Endothelial cell (in vitro differentiated cells): ENCODE results near the gene TMC7. TPM values are rescaled to one million over a fixed set of nuclear protein-coding genes. Genes with fewer than 3 reads are reported as not detected.
A peak's percentile ranks its signal among the peaks of the same experiment; 100 is the strongest.

ENCODE experiments used
- DNase-seq: peaks from one replicate; pipeline ENCODE4 v3.0.0; 2021; ENCODE audit warnings: low spot score
- H3K27ac Mint-ChIP-seq: one replicate; pipeline ENCODE4 v1.8.0; 2021; ENCODE audit warnings: mixed read lengths, inconsistent platforms; ENCODE audit not compliant: unreplicated experiment
- H3K27me3 Mint-ChIP-seq: one replicate; pipeline ENCODE4 v1.8.0; 2021; ENCODE audit warnings: mild to moderate bottlenecking, moderate library complexity, mixed read lengths, inconsistent platforms; ENCODE audit not compliant: unreplicated experiment
- H3K36me3 Mint-ChIP-seq: one replicate; pipeline ENCODE4 v1.8.0; 2021; ENCODE audit warnings: mild to moderate bottlenecking, low read depth, mixed read lengths, inconsistent platforms; ENCODE audit not compliant: unreplicated experiment
- H3K4me1 Mint-ChIP-seq: one replicate; pipeline ENCODE4 v1.8.0; 2021; ENCODE audit warnings: mild to moderate bottlenecking, mixed read lengths, inconsistent platforms; ENCODE audit not compliant: unreplicated experiment
- H3K4me3 Mint-ChIP-seq: one replicate; pipeline ENCODE4 v1.8.0; 2021; ENCODE audit warnings: mild to moderate bottlenecking, mixed read lengths, inconsistent platforms; ENCODE audit not compliant: unreplicated experiment
- H3K9me3 Mint-ChIP-seq: one replicate; pipeline ENCODE4 v1.8.0; 2021; ENCODE audit warnings: mixed read lengths, inconsistent platforms; ENCODE audit not compliant: unreplicated experiment
- CTCF ChIP-seq: fragments of 200-600 bp; sonication (generic); IDR thresholded peaks from one replicate; pipeline ENCODE4 v1.5.0; 2021; ENCODE audit warnings: antibody characterized with exemption; ENCODE audit not compliant: unreplicated experiment
- long read RNA-seq: library from polyadenylated mRNA; unstranded; transcript quantifications from one replicate; pipeline ENCODE4 v2.0.0, GENCODE V29; 2020; ENCODE audit not compliant: unreplicated experiment
- total RNA-seq: library from RNA; stranded (reverse); fragmentation: NEBNext Ultra II Directional; extraction: Animal tissue kit (Norgen Biotek cat#: 25700); gene quantifications from one replicate; pipeline ENCODE4 v1.2.1, GENCODE V29; 2021; ENCODE audit not compliant: unreplicated experiment

The TMC7 gene
- 16.9 TPM for total RNA-seq
- long read RNA-seq, partial matches to known transcripts, result 0 of 5 reads
- long read RNA-seq, other reads (novel, unspliced or antisense), result 1 of 5 reads

GRCh38 chr16:18983565-18984434 lies at the start of gene TMC7:
Gene TMC7, plus strand, starts transcription at chr16:18983934. Its CDS starts 130 bp downstream, at chr16:18984064.
- Mint-ChIP-seq H3K36me3 (no peaks in the 10 kb centered on the region), H3K9me3 (no peaks in the 10 kb centered on the region), H3K27me3 (peaks cover 1% of the 10 kb centered on the region), H3K4me1 (peaks cover 6% of the 10 kb centered on the region), H3K27ac (peak within 1 kb of the TSS; percentile 61), H3K4me3 (peak within 1 kb of the TSS; percentile 90)
- TF ChIP-seq CTCF, result no peak
- peak; percentile 98 for DNase-seq

GRCh38 chr16:18936727-18937340 lies 46.9 kb upstream of the TMC7 start:
- Mint-ChIP-seq H3K4me3 (peak overlapping the region; percentile 24), H3K9me3 (no peaks in the 10 kb centered on the region), H3K27ac (no peak overlapping the region), H3K4me1 (peaks cover 8% of the 10 kb centered on the region), H3K27me3 (peaks cover 2% of the 10 kb centered on the region), H3K36me3 (no peaks in the 10 kb centered on the region)
- DNase-seq, result no peak
- TF ChIP-seq CTCF, result no peak

DNA sequence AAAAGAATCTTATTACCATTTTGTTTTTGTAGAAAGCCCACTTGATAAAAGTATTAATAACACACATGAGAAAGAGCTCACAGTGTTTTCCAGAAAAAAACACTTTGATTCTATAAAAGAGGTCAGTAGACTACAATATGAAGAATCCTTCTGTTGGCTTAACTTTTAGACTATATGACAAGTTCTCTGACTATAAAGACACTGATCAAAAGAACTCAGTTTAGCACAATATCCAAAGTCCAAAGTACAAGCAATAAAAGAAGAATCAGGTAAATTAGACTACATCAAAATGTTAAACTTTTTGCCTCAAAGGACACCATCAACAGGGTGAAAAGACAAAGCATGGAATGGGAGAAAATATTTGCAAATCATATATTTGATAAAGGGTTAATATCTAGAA lies 46.3 kb upstream of the TMC7 start:
- Mint-ChIP-seq H3K27me3 (peaks cover 2% of the 10 kb centered on the region), H3K9me3 (no peaks in the 10 kb centered on the region), H3K27ac (no peak overlapping the region)

GRCh38 chr16:18938986-18939385 lies 44.7 kb upstream of the TMC7 start:
- H3K4me3 Mint-ChIP-seq, result no peak overlapping the region
- TF ChIP-seq CTCF, result no peak
- H3K36me3 Mint-ChIP-seq, result no peaks in the 10 kb centered on the region
- H3K27ac Mint-ChIP-seq, result no peak overlapping the region
- H3K4me1 Mint-ChIP-seq, result peaks cover 5% of the 10 kb centered on the region
- no peak for DNase-seq
- H3K9me3 Mint-ChIP-seq, result no peaks in the 10 kb centered on the region
- peaks cover 2% of the 10 kb centered on the region for H3K27me3 Mint-ChIP-seq

More for the DNA sequence above, 46.3 kb upstream of the TMC7 start:
- peaks cover 5% of the 10 kb centered on the region for H3K4me1 Mint-ChIP-seq
- DNase-seq, result no peak
- no peak for TF ChIP-seq CTCF
- no peak overlapping the region for H3K4me3 Mint-ChIP-seq
- H3K36me3 Mint-ChIP-seq, result no peaks in the 10 kb centered on the region

DNA sequence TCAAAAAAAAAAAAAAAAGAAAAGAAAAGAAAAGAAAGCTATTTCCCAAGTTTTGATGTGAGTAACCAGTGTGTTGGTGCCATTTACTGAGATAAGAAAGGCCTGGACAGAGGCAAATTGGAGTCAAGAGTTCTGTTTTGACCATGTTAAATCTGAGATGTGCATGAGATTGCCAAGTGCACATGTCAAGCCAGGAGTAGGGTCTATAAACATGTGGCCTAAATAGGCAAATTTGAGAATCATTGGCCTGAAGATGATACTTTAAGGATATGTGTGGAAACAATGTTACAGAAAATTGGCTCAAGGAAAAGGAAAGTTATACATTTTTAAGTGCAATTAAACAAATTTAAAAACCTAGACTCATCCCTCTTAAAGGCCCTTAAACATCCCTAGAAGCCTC lies 42.3 kb upstream of the TMC7 start:
- Mint-ChIP-seq H3K4me3 (no peak overlapping the region), H3K9me3 (no peaks in the 10 kb centered on the region)
- no peak for DNase-seq

More for the DNA sequence above, 42.3 kb upstream of the TMC7 start:
- no peak for TF ChIP-seq CTCF
- no peak overlapping the region for H3K27ac Mint-ChIP-seq
- H3K36me3 Mint-ChIP-seq, result no peaks in the 10 kb centered on the region
- H3K27me3 Mint-ChIP-seq, result peaks cover 2% of the 10 kb centered on the region
- peaks cover 5% of the 10 kb centered on the region for H3K4me1 Mint-ChIP-seq
